Inflammatory macrophage treated with lipopolysaccharide for 1 hour (primary cell): ENCODE results near the gene OSBP2.

Source experiments
- DNase-seq, 2 donors: peaks; one replicate each; pipeline ENCODE4 v3.0.0-alpha.2; 2020 to 2022

Gene OSBP2

GRCh38 chr22:30856741-30857502 lies 162.2 kb downstream of the OSBP2 start:
- no peak for DNase-seq

DNA sequence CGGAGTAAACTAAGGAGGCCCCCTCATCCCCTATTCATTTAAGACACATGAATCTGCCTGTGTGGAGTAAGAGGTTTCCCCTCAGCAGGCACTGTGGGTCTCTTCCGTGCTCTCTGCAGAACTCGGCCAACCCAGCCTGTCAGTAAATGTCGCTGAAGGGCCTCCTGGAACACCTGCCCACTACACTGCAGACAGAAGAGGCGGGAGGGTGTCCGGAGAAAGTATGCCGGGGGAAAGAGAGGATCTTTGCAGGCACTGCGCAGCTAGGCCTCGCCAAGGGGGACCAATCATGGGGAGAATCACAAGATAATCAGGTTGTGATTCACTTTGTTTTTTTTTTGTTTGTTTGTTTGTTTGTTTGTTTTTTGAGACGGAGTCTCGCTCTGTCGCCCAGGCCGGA lies 163.1 kb downstream of the OSBP2 start:
- no peak for DNase-seq

GRCh38 chr22:30858976-30859713 lies 164.5 kb downstream of the OSBP2 start:
- DNase-seq: no peak

DNA sequence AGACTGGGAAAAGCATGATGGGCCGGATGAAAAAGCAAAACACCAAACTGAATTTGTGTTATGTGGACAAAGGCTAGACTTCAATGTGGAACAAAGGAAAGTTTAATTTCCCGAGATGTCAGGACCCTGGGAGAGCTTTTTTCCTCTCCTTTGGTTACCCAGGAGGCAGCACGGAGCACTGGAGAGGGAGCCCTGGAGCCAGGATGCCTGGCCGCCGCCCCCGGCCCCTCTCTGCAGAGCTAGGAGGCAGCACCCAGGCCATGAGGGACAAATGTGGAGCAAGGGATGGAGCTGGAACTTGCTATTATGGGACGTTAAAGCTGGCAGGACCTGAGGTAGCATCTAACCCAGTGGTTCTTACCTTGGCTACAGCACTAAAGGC lies 165.0 kb downstream of the OSBP2 start:
- no peak for DNase-seq

GRCh38 chr22:30860176-30861105 lies 165.8 kb downstream of the OSBP2 start:
- DNase-seq: no peak

GRCh38 chr22:30861131-30861530 lies 166.5 kb downstream of the OSBP2 start:
- no peak for DNase-seq

GRCh38 chr22:30861688-30862552 lies 167.2 kb downstream of the OSBP2 start:
- no peak for DNase-seq

DNA sequence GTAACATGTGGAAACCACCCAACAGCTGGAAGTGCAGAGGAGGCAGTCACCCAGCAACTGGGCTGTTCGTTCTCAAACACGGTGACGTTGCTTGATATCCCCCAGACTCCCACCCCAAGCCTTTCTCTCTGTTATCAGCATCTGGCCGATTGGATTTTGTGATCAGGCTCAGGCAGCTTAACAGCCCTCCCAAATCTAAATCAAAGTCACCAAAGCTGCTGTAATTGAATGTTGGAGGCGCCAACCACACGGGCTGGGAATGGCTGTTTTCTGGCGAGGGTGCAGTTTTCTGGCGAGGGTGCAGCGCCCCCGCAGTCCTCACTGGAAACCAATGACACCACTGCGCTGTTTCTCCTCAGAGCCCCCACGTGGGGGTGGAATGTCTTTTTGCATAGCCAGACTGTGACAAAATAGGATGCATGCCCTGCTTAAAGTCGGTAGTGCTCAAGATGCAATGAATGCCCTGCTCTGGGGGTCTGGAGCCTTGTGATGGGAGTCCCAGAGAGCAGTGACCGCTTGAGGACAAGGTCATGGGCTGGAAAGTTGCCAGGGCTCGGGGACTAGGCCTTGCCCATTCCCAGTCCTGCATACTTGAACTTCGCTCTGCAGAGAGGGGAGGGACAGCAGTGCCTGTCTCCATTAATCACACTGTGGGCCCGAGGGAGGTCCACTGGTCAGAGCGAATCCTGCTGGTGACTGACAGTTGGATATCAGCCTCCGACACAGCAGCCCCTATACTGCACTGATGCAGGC lies 168.6 kb downstream of the OSBP2 start:
- no peak for DNase-seq

- no peak for DNase-seq
These were observed 170.1 kb downstream of the OSBP2 start for GRCh38 chr22:30864441-30865420.

DNA sequence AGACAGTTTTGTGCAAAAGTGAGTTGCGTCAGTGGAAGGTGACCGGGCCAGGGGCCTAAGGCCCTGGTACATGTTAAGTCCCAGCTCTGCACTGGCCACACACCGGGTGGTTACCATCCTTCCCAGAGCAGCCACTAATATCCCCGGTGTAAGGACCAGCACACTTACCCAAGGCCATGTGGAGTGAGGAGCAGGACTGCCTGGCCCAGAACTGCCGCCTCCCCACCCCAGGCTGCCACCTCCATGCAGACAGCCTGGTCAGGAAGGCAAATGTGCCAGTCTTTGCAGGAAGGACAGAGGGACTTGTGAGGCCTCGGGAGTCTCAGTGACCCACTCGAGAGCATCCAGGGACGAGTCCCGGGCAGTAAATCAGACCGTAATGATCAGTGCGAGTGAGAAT lies 171.0 kb downstream of the OSBP2 start:
- no peak for DNase-seq

DNA sequence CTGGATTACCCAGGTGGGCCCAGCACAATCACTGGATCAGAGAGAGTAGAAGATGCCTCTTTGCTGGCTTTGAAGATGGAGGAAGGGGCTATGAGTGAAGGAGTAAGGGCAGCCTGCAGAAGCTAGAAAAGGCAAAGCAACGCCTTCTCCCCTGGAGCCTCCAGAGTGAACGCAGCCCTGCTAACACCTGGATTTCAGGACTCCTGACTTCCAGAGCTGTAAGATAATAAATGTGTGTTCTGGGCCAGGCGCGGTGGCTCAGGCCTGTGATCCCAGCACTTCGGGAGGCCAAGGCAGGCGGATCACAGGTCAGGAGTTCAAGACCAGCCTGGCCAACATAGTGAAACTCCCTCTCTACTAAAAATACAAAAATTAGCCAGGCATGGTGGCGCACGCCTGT lies 171.5 kb downstream of the OSBP2 start:
- DNase-seq: no peak

- DNase-seq: no peak
These were observed 172.2 kb downstream of the OSBP2 start for GRCh38 chr22:30866811-30867271.

- DNase-seq: no peak
These were observed 173.3 kb downstream of the OSBP2 start for GRCh38 chr22:30867746-30868662.

GRCh38 chr22:30868663-30869385 lies 174.2 kb downstream of the OSBP2 start:
- DNase-seq: no peak

GRCh38 chr22:30869667-30870395 lies 175.2 kb downstream of the OSBP2 start:
- DNase-seq: no peak

GRCh38 chr22:30870451-30871345 lies 176.0 kb downstream of the OSBP2 start:
- DNase-seq: no peak
